Measurements from ENCODE around the gene LGALS1. TPM values are rescaled to one million over a fixed set of nuclear protein-coding genes. Genes with fewer than 3 reads are reported as not detected.
A peak's percentile ranks its signal among the peaks of the same experiment; 100 is the strongest.

LGALS1 gene
- total and polyA plus RNA-seq, 4 donors = 35.6 to 138 (median 91.6) TPM

- 43% methylated on average over 39 of the region's 39 CpGs for WGBS
- H3K9me3 ChIP-seq (ENCODE audit: control insufficient read depth in 4 of 4, low read length in 3 of 4) = no peaks in the 10 kb centered on the region
- no peak within 1 kb of the TSS for H3K4me3 ChIP-seq (ENCODE audit: low read depth in 1 of 3, low read length in 3 of 3)
- H3K36me3 ChIP-seq (ENCODE audit: control insufficient read depth in 4 of 4, insufficient read depth in 3 of 4, low read depth in 1 of 4, low read length in 3 of 4) = peaks cover 5 to 12% (median 7%) of the 10 kb centered on the region in 4 donors
- H3K27ac ChIP-seq (ENCODE audit: low read depth in 1 of 2, low read length in 2 of 2) = no peak within 1 kb of the TSS
- peak; percentile 86 for DNase-seq (ENCODE audit: low spot score)
- TF ChIP-seq HNF4G (IDR thresholded peaks at IDR 0.05) (no peak), SP1 (IDR thresholded peaks at IDR 0.05) (peak; percentile 39), JUND (IDR thresholded peaks at IDR 0.05) (no peak), TAF1 (conservative IDR thresholded peaks at IDR 0.05) (no peak), REST (IDR thresholded peaks at IDR 0.05) (no peak), FOXA1 (IDR thresholded peaks at IDR 0.05) (no peak), RAD21 (IDR thresholded peaks at IDR 0.05) (peak; percentile 22 to 67), NR2F2 (IDR thresholded peaks at IDR 0.05) (peak; percentile 57), GABPA (IDR thresholded peaks at IDR 0.05 in 1 of 2, conservative IDR thresholded peaks at IDR 0.05 in 1 of 2) (no peak), CTCF (IDR thresholded peaks at IDR 0.05; ENCODE audit: low read depth, low read length, missing input control) (peak; percentile 31), ATF3 (IDR thresholded peaks at IDR 0.05) (no peak), EGR1 (IDR thresholded peaks at IDR 0.05; ENCODE audit: low read depth in 2 of 2) (no peak), HNF4A (conservative IDR thresholded peaks at IDR 0.05) (no peak)
- TF ChIP-seq, protein P1, sequence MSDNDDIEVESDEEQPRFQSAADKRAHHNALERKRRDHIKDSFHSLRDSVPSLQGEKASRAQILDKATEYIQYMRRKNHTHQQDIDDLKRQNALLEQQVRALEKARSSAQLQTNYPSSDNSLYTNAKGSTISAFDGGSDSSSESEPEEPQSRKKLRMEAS (IDR thresholded peaks at IDR 0.05) = no peak
- H3K4me1 ChIP-seq (ENCODE audit: control insufficient read depth in 4 of 4, insufficient read depth in 4 of 4, low read length in 3 of 4) = peaks cover 0 to 4% (median 2%) of the 10 kb centered on the region in 4 donors
- H3K9ac ChIP-seq (ENCODE audit: low read depth in 1 of 2, low read length in 2 of 2) = no peak within 1 kb of the TSS
- no peaks in the 10 kb centered on the region for H3K27me3 ChIP-seq (ENCODE audit: control insufficient read depth in 4 of 4, insufficient read depth in 4 of 4, low read length in 3 of 4)
Observed at GRCh38 chr22:37696657-37697537, 21.5 kb downstream of the LGALS1 start, which contains the start of gene TRIOBP. TRIOBP (plus strand) TSS chr22:37697048; CDS start chr22:37701366, 4,318 bp downstream.

DNA sequence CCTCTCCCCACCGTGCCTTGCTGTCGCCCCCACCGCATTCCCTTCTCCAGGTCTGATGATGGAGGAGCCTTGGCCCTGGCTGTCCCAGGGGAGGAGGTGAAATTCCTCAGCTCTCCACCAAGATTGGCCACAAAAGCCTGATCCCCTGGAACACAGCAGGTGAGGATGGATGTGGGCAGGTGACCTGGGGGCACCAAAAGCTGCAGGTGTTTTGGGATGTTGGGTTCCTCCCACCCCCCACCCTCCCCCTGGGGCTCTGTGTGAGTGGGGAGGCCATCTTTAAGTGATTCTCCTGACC, 22.1 kb downstream of the LGALS1 start:
- H3K36me3 ChIP-seq (ENCODE audit: control insufficient read depth in 4 of 4, insufficient read depth in 3 of 4, low read depth in 1 of 4, low read length in 3 of 4) = peaks cover 4 to 11% (median 6%) of the 10 kb centered on the region in 4 donors
- 70% methylated on average over 3 of the region's 3 CpGs for WGBS
- H3K4me3 ChIP-seq (ENCODE audit: low read depth in 1 of 3, low read length in 3 of 3) = no peak overlapping the region
- DNase-seq (ENCODE audit: low spot score) = no peak
- H3K9me3 ChIP-seq (ENCODE audit: control insufficient read depth in 4 of 4, low read length in 3 of 4) = no peaks in the 10 kb centered on the region
- no peak overlapping the region for H3K9ac ChIP-seq (ENCODE audit: low read depth in 1 of 2, low read length in 2 of 2)
- H3K27ac ChIP-seq (ENCODE audit: low read depth in 1 of 2, low read length in 2 of 2) = no peak overlapping the region
- peaks cover 0 to 4% (median 2%) of the 10 kb centered on the region in 4 donors for H3K4me1 ChIP-seq (ENCODE audit: control insufficient read depth in 4 of 4, insufficient read depth in 4 of 4, low read length in 3 of 4)
- no peaks in the 10 kb centered on the region for H3K27me3 ChIP-seq (ENCODE audit: control insufficient read depth in 4 of 4, insufficient read depth in 4 of 4, low read length in 3 of 4)
- no peak for TF ChIP-seq HNF4A (conservative IDR thresholded peaks at IDR 0.05)
- no peak for TF ChIP-seq CTCF (IDR thresholded peaks at IDR 0.05; ENCODE audit: low read depth, low read length, missing input control)
- no peak for TF ChIP-seq HNF4G (IDR thresholded peaks at IDR 0.05)
- TF ChIP-seq JUND (IDR thresholded peaks at IDR 0.05) = no peak
- no peak for TF ChIP-seq REST (IDR thresholded peaks at IDR 0.05)
- TF ChIP-seq GABPA (IDR thresholded peaks at IDR 0.05 in 1 of 2, conservative IDR thresholded peaks at IDR 0.05 in 1 of 2) = no peak
- TF ChIP-seq, protein P2, sequence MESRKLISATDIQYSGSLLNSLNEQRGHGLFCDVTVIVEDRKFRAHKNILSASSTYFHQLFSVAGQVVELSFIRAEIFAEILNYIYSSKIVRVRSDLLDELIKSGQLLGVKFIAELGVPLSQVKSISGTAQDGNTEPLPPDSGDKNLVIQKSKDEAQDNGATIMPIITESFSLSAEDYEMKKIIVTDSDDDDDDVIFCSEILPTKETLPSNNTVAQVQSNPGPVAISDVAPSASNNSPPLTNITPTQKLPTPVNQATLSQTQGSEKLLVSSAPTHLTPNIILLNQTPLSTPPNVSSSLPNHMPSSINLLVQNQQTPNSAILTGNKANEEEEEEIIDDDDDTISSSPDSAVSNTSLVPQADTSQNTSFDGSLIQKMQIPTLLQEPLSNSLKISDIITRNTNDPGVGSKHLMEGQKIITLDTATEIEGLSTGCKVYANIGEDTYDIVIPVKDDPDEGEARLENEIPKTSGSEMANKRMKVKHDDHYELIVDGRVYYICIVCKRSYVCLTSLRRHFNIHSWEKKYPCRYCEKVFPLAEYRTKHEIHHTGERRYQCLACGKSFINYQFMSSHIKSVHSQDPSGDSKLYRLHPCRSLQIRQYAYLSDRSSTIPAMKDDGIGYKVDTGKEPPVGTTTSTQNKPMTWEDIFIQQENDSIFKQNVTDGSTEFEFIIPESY (IDR thresholded peaks at IDR 0.05) = no peak
- TF ChIP-seq FOXA1 (IDR thresholded peaks at IDR 0.05) = no peak
- no peak for TF ChIP-seq TAF1 (conservative IDR thresholded peaks at IDR 0.05)
- TF ChIP-seq SP1 (IDR thresholded peaks at IDR 0.05) = no peak
- TF ChIP-seq EGR1 (IDR thresholded peaks at IDR 0.05; ENCODE audit: low read depth in 2 of 2) = no peak
